GM21515 (cell line): ENCODE data around the gene DOP1B.
"Not testable (repeated sequence)": the region's sequence is repeated elsewhere in the genome, so short reads cannot be mapped to it uniquely, and the experiment has no call there.

Experiments used
- ATAC-seq: cut with Tn5 transposase; IDR thresholded peaks from one replicate; pipeline ENCODE4 v1.9.1; 2021; ENCODE audit not compliant: unreplicated experiment

DOP1B gene

GRCh38 chr21:36199575-36199974, 43.0 kb downstream of the DOP1B start:
- not testable (repeated sequence) for ATAC-seq

- no peak for ATAC-seq
Observed at GRCh38 chr21:36200081-36200561, 43.5 kb downstream of the DOP1B start.

- no peak for ATAC-seq
Observed at GRCh38 chr21:36202726-36203602, 46.3 kb downstream of the DOP1B start.

- no peak for ATAC-seq
Observed at GRCh38 chr21:36203603-36203889, 46.9 kb downstream of the DOP1B start.

GRCh38 chr21:36204980-36205379, 48.4 kb downstream of the DOP1B start:
- ATAC-seq, result no peak

GRCh38 chr21:36205962-36206361, 49.3 kb downstream of the DOP1B start:
- ATAC-seq, result no peak
